AG04450 (cell line): Measurements from ENCODE around the gene NDFIP1. TPM values are rescaled to one million over a fixed set of nuclear protein-coding genes. Genes with fewer than 3 reads are reported as not detected.

Experiments used
- CTCF ChIA-PET: fragments of 300-600, 350-600 bp; formaldehyde crosslinking; extraction: SDS; loops from one replicate; lab custom pipeline; 2022; ENCODE audit warnings: antibody characterized with exemption, inconsistent platforms; lab: Charles Lee
- POLR2A ChIA-PET: fragments of 350-600 bp; formaldehyde crosslinking; extraction: SDS; loops from one replicate; lab custom pipeline; 2021; ENCODE audit warnings: antibody characterized with exemption, inconsistent platforms; lab: Yijun Ruan, JAX
- DNase-seq: peaks from one replicate; pipeline ENCODE4 v3.0.0-alpha.2; 2011; ENCODE audit warnings: low read depth, low spot score
- H3K27ac ChIP-seq: one replicate; pipeline ENCODE4 v1.5.1; 2012; ENCODE audit warnings: low read depth, low read length, control low read depth
- H3K27me3 ChIP-seq: one replicate; pipeline ENCODE4 v1.6.0; 2012; ENCODE audit warnings: low read length; ENCODE audit not compliant: control insufficient read depth, insufficient read depth
- H3K4me3 ChIP-seq: 2 replicates; pipeline ENCODE4 v1.5.1; 2011; ENCODE audit warnings: mild to moderate bottlenecking, low read depth, low read length, control low read depth
- H3K9me3 ChIP-seq: 2 replicates; pipeline ENCODE4 v1.5.1; 2012; ENCODE audit warnings: low read length; ENCODE audit not compliant: control insufficient read depth, insufficient read depth
- CTCF ChIP-seq: IDR thresholded peaks from 2 replicates; pipeline ENCODE4 v1.5.1; 2011; ENCODE audit warnings: low read depth, low read length, control low read depth, inconsistent platforms
- polyA minus RNA-seq: library from RNA; depleted of rRNA, polyadenylated mRNA; stranded (reverse); fragments of >200 nt; gene quantifications from 2 replicates; pipeline ENCODE4 v1.2.3, GENCODE V29; 2011; rRNA and poly(A)+ RNA removed
- polyA plus RNA-seq: library from polyadenylated mRNA; depleted of rRNA; stranded (reverse); fragments of >200 nt; gene quantifications from 2 replicates; pipeline ENCODE4 v1.2.3, GENCODE V29; 2011; rRNA removed

Gene NDFIP1
- 23.2 and 31.9 TPM in 2 replicates for polyA plus RNA-seq
- polyA minus RNA-seq = 9.4 and 17.5 TPM in 2 replicates

GRCh38 chr5:142108432-142109330 lies at the start of gene NDFIP1:
Gene NDFIP1, plus strand, starts transcription at chr5:142108779. Its CDS starts 196 bp downstream, at chr5:142108975.
- no peaks in the 10 kb centered on the region for H3K9me3 ChIP-seq
- CTCF ChIA-PET = interaction anchor here (0.7 to 1.9 kb wide), 4 partner anchors 35 to 440 kb away, joined by 3 to 12 read pairs (median 3); partner anchors contain the start of gene GNPDA1
- H3K27me3 ChIP-seq = no peaks in the 10 kb centered on the region
- H3K4me3 ChIP-seq = peak within 1 kb of the TSS; percentile 78
- no peak for DNase-seq
- POLR2A ChIA-PET = interaction anchor here (1.3 kb wide), 1 partner anchor 140 kb away, joined by 5 read pairs; the partner anchor contains the start of gene RNF14
- TF ChIP-seq CTCF = no peak
- H3K27ac ChIP-seq = peak within 1 kb of the TSS; percentile 74

GRCh38 chr5:142059304-142059940 lies 49.2 kb upstream of the NDFIP1 start:
- CTCF ChIA-PET = no interaction called here

GRCh38 chr5:142063376-142063775 lies 45.2 kb upstream of the NDFIP1 start:
- Histone ChIP-seq H3K9me3 (no peaks in the 10 kb centered on the region), H3K27ac (no peak overlapping the region), H3K27me3 (peaks cover 13% of the 10 kb centered on the region), H3K4me3 (no peak overlapping the region)
- CTCF ChIA-PET = interaction anchor here (0.8 kb wide), 1 partner anchor 49 kb away, joined by 4 read pairs; no protein-coding TSS in a partner anchor
- no peak for DNase-seq
- no peak for TF ChIP-seq CTCF
- POLR2A ChIA-PET = interaction anchor here (0.6 kb wide), 1 partner anchor 91 kb away, joined by 4 read pairs; no protein-coding TSS in a partner anchor

More at GRCh38 chr5:142059304-142059940, 49.2 kb upstream of the NDFIP1 start:
- no peaks in the 10 kb centered on the region for H3K9me3 ChIP-seq
- H3K27me3 ChIP-seq = peaks cover 4% of the 10 kb centered on the region
- POLR2A ChIA-PET = no interaction called here
- TF ChIP-seq CTCF = no peak
- no peak overlapping the region for H3K4me3 ChIP-seq
- H3K27ac ChIP-seq = no peak overlapping the region
- no peak for DNase-seq

- TF ChIP-seq CTCF = no peak
- H3K4me3 ChIP-seq = peak overlapping the region; percentile 31; the same call in 1 of the 2 replicates
- H3K27me3 ChIP-seq = peaks cover 13% of the 10 kb centered on the region
- peak; percentile 18 for DNase-seq
- peak overlapping the region; percentile 21 for H3K27ac ChIP-seq
- CTCF ChIA-PET = interaction anchor here (0.8 kb wide), 1 partner anchor 49 kb away, joined by 4 read pairs; no protein-coding TSS in a partner anchor
- POLR2A ChIA-PET = interaction anchor here (0.6 to 0.7 kb wide), 2 partner anchors 91 to 523 kb away, joined by 4 to 6 read pairs; no protein-coding TSS in a partner anchor
- no peaks in the 10 kb centered on the region for H3K9me3 ChIP-seq
Measured at GRCh38 chr5:142063878-142064331, 44.7 kb upstream of the NDFIP1 start.
